ENCODE measurements around the gene RYR3. TPM values are rescaled to one million over a fixed set of nuclear protein-coding genes. Genes with fewer than 3 reads are reported as not detected.

The RYR3 gene
- total RNA-seq, 1 donor from 2014 or later: 4.8 TPM

DNA sequence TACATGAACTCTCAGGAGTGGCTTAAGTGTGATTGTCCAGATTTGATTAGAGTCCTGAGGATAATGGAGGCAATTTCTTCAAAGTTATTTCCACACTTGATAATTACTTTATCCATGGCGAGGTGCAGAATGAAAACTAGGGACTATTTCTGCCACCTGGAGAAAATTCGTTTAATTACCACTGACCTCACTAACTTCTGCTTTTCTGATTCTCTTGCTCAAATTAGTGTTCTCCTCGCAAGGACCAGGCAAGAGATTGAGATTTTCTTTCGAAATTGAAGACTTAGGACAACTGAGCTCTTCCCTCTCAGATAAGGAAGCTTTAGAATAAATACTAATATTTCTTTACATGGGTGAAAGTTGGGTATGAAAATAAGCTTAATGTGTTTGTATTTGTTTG lies 135.2 kb downstream of the RYR3 start:
- Mint-ChIP-seq H3K27ac (ENCODE audit: unreplicated experiment) (no peak overlapping the region), H3K36me3 (ENCODE audit: low read depth, unreplicated experiment) (no peaks in the 10 kb centered on the region), H3K4me3 (ENCODE audit: unreplicated experiment) (no peak overlapping the region), H3K4me1 (ENCODE audit: unreplicated experiment) (no peaks in the 10 kb centered on the region), H3K9me3 (ENCODE audit: unreplicated experiment) (no peaks in the 10 kb centered on the region), H3K27me3 (ENCODE audit: unreplicated experiment) (peaks cover 4% of the 10 kb centered on the region)
- TF ChIP-seq, protein P1, sequence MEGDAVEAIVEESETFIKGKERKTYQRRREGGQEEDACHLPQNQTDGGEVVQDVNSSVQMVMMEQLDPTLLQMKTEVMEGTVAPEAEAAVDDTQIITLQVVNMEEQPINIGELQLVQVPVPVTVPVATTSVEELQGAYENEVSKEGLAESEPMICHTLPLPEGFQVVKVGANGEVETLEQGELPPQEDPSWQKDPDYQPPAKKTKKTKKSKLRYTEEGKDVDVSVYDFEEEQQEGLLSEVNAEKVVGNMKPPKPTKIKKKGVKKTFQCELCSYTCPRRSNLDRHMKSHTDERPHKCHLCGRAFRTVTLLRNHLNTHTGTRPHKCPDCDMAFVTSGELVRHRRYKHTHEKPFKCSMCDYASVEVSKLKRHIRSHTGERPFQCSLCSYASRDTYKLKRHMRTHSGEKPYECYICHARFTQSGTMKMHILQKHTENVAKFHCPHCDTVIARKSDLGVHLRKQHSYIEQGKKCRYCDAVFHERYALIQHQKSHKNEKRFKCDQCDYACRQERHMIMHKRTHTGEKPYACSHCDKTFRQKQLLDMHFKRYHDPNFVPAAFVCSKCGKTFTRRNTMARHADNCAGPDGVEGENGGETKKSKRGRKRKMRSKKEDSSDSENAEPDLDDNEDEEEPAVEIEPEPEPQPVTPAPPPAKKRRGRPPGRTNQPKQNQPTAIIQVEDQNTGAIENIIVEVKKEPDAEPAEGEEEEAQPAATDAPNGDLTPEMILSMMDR (IDR thresholded peaks at IDR 0.05; ENCODE audit: unreplicated experiment): no peak
- DNase-seq (ENCODE audit: low spot score): no peak

DNA sequence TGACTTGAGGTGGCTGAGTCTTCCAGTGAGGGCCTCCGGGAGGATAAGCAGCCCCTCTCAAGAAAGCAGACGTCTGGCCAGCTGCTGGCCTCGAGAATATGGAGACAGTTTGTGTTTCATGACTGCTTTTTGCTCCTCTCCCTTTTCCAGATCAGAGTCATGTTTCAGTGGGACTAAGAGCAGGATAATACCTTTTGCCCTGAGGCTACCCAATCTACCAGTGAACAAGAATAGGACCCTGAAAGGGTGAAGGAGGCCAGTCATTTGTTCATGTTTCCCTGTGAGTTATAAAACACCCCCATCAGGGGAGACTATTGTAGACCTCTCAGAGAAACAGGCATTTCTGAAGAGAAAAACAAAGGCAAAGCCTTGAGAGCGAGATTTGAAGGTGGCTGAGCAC lies 137.4 kb downstream of the RYR3 start:
- H3K27ac Mint-ChIP-seq (ENCODE audit: unreplicated experiment): no peak overlapping the region
- no peaks in the 10 kb centered on the region for H3K4me1 Mint-ChIP-seq (ENCODE audit: unreplicated experiment)
- H3K36me3 Mint-ChIP-seq (ENCODE audit: low read depth, unreplicated experiment): no peaks in the 10 kb centered on the region
- no peak for DNase-seq (ENCODE audit: low spot score)
- TF ChIP-seq, protein P1 (IDR thresholded peaks at IDR 0.05; ENCODE audit: unreplicated experiment): no peak
- no peaks in the 10 kb centered on the region for H3K9me3 Mint-ChIP-seq (ENCODE audit: unreplicated experiment)
- H3K27me3 Mint-ChIP-seq (ENCODE audit: unreplicated experiment): peaks cover 4% of the 10 kb centered on the region
- H3K4me3 Mint-ChIP-seq (ENCODE audit: unreplicated experiment): no peak overlapping the region

DNA sequence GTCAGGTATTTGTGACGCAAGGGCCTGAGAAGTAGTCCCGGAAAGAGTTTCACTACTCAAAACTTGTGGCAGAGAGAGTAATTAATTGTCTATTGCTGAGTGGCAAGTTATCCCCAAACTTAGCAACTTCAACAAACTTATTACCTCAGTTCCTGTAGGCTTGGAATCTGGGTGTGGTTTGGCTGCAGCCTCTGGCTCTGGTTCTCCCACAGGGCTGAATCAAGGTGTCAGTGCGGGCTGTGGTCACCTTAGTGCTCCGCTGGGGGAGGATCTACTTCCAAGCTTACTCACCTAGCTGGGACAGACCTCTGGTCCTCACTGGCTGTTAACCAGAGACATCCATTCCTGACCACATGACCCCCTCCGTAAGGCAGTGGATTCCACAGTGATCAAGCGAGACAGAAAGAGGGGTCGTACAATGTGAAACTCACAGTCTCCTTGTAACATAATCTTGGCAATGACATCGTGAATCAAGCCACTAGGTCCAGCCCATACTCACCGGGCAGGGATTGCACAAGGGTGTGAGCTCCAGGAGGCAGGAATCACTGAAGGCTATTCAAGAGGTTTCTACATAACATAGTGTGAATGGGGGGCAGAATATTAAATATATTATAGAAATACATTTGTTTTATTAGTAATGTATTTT lies 138.3 kb downstream of the RYR3 start:
- Mint-ChIP-seq H3K27ac (ENCODE audit: unreplicated experiment) (no peak overlapping the region), H3K4me3 (ENCODE audit: unreplicated experiment) (no peak overlapping the region), H3K4me1 (ENCODE audit: unreplicated experiment) (no peaks in the 10 kb centered on the region), H3K9me3 (ENCODE audit: unreplicated experiment) (no peaks in the 10 kb centered on the region), H3K36me3 (ENCODE audit: low read depth, unreplicated experiment) (no peaks in the 10 kb centered on the region), H3K27me3 (ENCODE audit: unreplicated experiment) (peaks cover 4% of the 10 kb centered on the region)
- no peak for DNase-seq (ENCODE audit: low spot score)
- TF ChIP-seq, protein P1 (IDR thresholded peaks at IDR 0.05; ENCODE audit: unreplicated experiment): no peak

DNA sequence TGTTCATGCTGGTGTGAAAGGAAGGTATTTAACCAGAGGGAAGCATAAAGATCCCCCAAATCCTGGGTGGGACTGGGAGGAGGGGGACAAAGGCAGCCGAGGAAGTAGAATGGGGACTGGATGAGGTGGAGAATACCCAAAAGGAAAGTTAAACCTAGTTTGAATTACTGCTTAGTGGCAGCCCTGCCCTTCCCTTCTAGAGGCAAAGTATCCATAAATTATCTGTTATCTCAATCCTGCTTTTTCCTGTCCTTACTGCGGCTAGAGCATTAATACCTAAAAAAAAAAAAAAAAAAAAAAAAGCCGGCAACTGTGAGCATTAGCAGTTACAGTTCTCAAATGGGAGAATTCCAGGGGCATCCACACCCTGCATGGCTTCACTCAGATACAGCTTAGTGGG lies 139.0 kb downstream of the RYR3 start:
- H3K4me1 Mint-ChIP-seq (ENCODE audit: unreplicated experiment): no peaks in the 10 kb centered on the region
- no peak overlapping the region for H3K27ac Mint-ChIP-seq (ENCODE audit: unreplicated experiment)
- no peak overlapping the region for H3K4me3 Mint-ChIP-seq (ENCODE audit: unreplicated experiment)
- no peak for DNase-seq (ENCODE audit: low spot score)
- no peaks in the 10 kb centered on the region for H3K36me3 Mint-ChIP-seq (ENCODE audit: low read depth, unreplicated experiment)
- peaks cover 5% of the 10 kb centered on the region for H3K27me3 Mint-ChIP-seq (ENCODE audit: unreplicated experiment)
- TF ChIP-seq, protein P1 (IDR thresholded peaks at IDR 0.05; ENCODE audit: unreplicated experiment): no peak
- H3K9me3 Mint-ChIP-seq (ENCODE audit: unreplicated experiment): no peaks in the 10 kb centered on the region

DNA sequence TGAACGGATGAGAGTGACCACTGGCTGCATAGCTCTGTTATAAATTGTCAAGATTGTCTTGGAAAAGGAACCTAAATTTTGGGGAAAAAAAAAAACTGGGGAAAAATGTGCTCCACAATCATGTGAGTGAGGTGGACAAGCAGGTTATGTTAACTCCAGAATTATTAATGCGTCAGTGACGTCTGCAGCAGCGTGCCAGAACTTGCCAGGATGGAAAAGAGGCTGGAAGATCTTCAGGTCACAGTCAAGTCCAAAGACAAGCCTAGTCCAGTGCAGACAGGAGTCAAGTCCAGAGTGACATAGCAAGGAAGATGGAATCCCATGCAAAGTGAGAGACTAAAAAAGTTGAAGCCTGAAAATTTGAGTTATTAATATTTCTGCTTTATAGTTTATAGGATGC lies 140.6 kb downstream of the RYR3 start:
- H3K27me3 Mint-ChIP-seq (ENCODE audit: unreplicated experiment): peaks cover 2% of the 10 kb centered on the region
- DNase-seq (ENCODE audit: low spot score): no peak
- no peak overlapping the region for H3K4me3 Mint-ChIP-seq (ENCODE audit: unreplicated experiment)
- no peaks in the 10 kb centered on the region for H3K4me1 Mint-ChIP-seq (ENCODE audit: unreplicated experiment)
- H3K9me3 Mint-ChIP-seq (ENCODE audit: unreplicated experiment): no peaks in the 10 kb centered on the region
- H3K27ac Mint-ChIP-seq (ENCODE audit: unreplicated experiment): no peak overlapping the region
- TF ChIP-seq, protein P1 (IDR thresholded peaks at IDR 0.05; ENCODE audit: unreplicated experiment): no peak
- H3K36me3 Mint-ChIP-seq (ENCODE audit: low read depth, unreplicated experiment): no peaks in the 10 kb centered on the region

Measured in endothelial cell (in vitro differentiated cells).